Measurements from ENCODE around the gene MMS22L. TPM values are rescaled to one million over a fixed set of nuclear protein-coding genes. Genes with fewer than 3 reads are reported as not detected.
"Not testable (repeated sequence)": the region's sequence is repeated elsewhere in the genome, so short reads cannot be mapped to it uniquely, and the experiment has no call there.

MMS22L gene
- total RNA-seq, 1 donor from 2014 or later, result 37.5 TPM

DNA sequence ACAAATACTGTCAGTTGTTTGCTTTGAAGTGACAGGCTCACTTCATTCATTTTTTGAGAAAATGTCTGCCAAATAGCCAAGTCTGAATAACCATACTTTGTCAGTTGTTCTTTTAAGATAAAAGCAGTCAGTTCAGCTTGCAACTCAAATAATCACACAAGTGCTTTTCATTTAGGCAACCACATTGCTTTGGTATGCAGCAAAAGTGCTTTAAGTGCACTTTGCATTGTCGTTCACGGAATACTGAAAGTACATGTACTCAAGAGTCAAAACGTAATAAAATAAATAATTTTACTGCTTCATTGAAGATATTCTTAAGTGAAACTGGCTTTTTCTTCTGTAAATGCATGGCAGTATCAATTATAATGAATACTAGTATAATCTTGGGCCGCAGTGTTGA lies 107.2 kb downstream of the MMS22L start:
- Mint-ChIP-seq H3K4me3 (no peak overlapping the region), H3K27me3 (ENCODE audit: low read depth) (no peaks in the 10 kb centered on the region), H3K4me1 (peaks cover 3% of the 10 kb centered on the region), H3K27ac (ENCODE audit: unreplicated experiment) (no peak overlapping the region), H3K9me3 (peaks cover 2% of the 10 kb centered on the region), H3K36me3 (ENCODE audit: low read depth) (peaks cover 29% of the 10 kb centered on the region)
- TF ChIP-seq, protein P1, sequence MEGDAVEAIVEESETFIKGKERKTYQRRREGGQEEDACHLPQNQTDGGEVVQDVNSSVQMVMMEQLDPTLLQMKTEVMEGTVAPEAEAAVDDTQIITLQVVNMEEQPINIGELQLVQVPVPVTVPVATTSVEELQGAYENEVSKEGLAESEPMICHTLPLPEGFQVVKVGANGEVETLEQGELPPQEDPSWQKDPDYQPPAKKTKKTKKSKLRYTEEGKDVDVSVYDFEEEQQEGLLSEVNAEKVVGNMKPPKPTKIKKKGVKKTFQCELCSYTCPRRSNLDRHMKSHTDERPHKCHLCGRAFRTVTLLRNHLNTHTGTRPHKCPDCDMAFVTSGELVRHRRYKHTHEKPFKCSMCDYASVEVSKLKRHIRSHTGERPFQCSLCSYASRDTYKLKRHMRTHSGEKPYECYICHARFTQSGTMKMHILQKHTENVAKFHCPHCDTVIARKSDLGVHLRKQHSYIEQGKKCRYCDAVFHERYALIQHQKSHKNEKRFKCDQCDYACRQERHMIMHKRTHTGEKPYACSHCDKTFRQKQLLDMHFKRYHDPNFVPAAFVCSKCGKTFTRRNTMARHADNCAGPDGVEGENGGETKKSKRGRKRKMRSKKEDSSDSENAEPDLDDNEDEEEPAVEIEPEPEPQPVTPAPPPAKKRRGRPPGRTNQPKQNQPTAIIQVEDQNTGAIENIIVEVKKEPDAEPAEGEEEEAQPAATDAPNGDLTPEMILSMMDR (conservative IDR thresholded peaks at IDR 0.05), result no peak
- DNase-seq (ENCODE audit: low read depth, low spot score), result no peak

DNA sequence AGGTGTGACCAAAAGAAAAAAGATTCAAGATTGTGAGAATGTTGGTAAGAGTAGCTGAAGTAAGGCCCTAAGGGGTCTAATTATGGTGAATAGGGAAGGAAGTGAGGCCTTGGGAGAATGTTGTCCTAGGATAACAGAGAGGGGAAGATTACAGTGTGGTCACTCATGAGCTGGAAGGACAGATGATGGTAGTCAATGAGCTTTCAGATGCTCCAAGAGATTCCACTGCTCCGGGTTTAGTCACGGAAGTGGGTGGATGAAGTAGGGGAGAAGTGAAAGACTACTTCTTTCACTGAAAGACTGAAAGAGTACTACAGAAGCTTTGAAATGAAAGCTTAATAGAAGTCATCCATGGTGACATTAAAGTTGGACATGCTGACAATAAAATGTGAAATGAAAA lies 108.5 kb downstream of the MMS22L start:
- peaks cover 3% of the 10 kb centered on the region for H3K4me1 Mint-ChIP-seq
- peaks cover 2% of the 10 kb centered on the region for H3K9me3 Mint-ChIP-seq
- peak overlapping the region; percentile 90 for H3K27ac Mint-ChIP-seq (ENCODE audit: unreplicated experiment)

DNA sequence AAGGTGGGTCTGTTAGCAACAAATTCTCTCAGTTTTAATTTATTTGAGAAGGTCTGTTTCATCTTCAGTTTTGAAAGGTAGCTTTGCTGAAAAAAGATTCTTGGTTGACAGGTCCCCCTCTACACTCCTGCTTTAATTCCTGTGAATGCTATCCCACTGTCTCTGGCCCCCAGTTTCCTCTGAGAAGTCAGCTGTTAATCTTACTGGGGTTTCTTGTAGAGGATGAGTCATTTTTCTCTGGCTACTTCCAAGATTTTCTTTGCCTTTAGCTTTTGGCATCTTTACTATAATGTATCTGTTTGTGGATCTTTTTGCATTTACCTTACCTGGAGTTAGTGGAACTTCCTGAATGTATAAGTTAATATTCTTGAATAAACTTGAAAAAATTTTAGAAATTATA lies 122.7 kb downstream of the MMS22L start:
- Mint-ChIP-seq H3K4me3 (no peak overlapping the region), H3K27me3 (ENCODE audit: low read depth) (no peaks in the 10 kb centered on the region), H3K9me3 (peaks cover 33% of the 10 kb centered on the region), H3K4me1 (no peaks in the 10 kb centered on the region), H3K36me3 (ENCODE audit: low read depth) (peaks cover 67% of the 10 kb centered on the region), H3K27ac (ENCODE audit: unreplicated experiment) (no peak overlapping the region)
- TF ChIP-seq, protein P1 (conservative IDR thresholded peaks at IDR 0.05), result no peak
- no peak for DNase-seq (ENCODE audit: low read depth, low spot score)

More for the DNA sequence above, 108.5 kb downstream of the MMS22L start:
- Mint-ChIP-seq H3K27me3 (ENCODE audit: low read depth) (no peaks in the 10 kb centered on the region), H3K4me3 (no peak overlapping the region), H3K36me3 (ENCODE audit: low read depth) (peaks cover 27% of the 10 kb centered on the region)
- TF ChIP-seq, protein P1 (conservative IDR thresholded peaks at IDR 0.05), result no peak
- no peak for DNase-seq (ENCODE audit: low read depth, low spot score)

DNA sequence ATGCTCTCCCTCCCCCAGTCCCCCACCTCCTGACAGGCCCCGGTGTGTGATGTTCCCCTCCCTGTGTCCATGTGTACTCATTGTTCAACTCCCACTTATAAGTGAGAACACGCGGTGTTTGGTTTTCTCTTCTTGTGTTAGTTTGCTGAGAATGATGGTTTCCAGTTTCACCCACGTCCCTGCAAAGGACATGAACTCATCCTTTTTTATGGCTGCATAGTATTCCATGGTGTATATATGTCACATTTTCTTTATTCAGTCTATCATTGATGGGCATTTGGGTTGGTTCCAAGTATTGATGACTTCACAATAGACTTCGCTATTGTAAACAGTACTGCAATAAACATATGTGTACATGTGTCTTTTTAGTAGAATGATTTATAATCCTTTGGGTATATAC lies 127.6 kb downstream of the MMS22L start:
- H3K4me1 Mint-ChIP-seq; DNase-seq (ENCODE audit: low read depth, low spot score): not testable (repeated sequence)
- peaks cover 54% of the 10 kb centered on the region for H3K36me3 Mint-ChIP-seq (ENCODE audit: low read depth)

DNA sequence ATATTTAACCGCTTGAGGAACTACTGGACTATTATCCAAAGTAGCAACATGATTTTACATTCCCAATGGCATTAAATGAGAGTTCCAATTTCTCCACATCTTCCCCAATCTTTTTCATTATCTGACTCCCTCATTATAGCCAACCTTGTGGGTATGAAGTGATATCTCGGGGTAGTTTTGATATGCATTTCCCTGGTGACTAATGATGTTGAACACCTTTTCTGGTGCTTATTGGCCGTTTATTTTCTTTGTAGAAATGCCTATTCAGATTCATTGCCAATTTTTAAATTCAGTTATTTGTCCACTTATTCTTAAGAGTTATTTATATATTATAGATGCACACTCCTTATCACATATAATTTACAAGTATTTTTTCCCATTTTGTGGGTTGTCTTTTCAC lies 129.0 kb downstream of the MMS22L start:
- Mint-ChIP-seq H3K9me3 (peaks cover 29% of the 10 kb centered on the region), H3K4me1 (no peaks in the 10 kb centered on the region), H3K36me3 (ENCODE audit: low read depth) (peaks cover 49% of the 10 kb centered on the region), H3K27me3 (ENCODE audit: low read depth) (no peaks in the 10 kb centered on the region), H3K4me3 (no peak overlapping the region), H3K27ac (ENCODE audit: unreplicated experiment) (no peak overlapping the region)
- DNase-seq (ENCODE audit: low read depth, low spot score), result no peak
- TF ChIP-seq, protein P1 (conservative IDR thresholded peaks at IDR 0.05), result no peak

More for the DNA sequence above, 127.6 kb downstream of the MMS22L start:
- peaks cover 29% of the 10 kb centered on the region for H3K9me3 Mint-ChIP-seq
- H3K27ac Mint-ChIP-seq (ENCODE audit: unreplicated experiment); H3K27me3 Mint-ChIP-seq (ENCODE audit: low read depth); H3K4me3 Mint-ChIP-seq: not testable (repeated sequence)

DNA sequence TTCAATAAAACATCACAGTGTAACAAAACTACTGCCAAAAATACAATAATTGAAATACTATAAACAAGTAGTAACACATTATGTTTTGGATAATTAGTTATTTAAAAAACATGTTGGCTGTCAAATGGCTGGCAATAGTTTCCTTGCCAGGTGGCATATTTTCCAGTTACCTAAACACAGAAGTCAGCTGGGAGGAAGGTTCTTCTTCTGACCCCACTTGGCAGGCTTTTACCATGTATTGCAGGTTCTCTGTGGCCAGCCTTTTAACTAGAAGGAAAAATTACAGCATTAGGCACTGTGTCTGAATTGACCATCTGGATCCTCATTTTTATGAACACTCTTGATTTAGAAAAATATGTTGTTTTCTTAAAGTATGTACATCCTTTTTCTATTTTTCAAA lies 131.4 kb downstream of the MMS22L start:
- H3K4me3 Mint-ChIP-seq, result no peak overlapping the region
- no peak for DNase-seq (ENCODE audit: low read depth, low spot score)
- H3K27ac Mint-ChIP-seq (ENCODE audit: unreplicated experiment), result no peak overlapping the region
- TF ChIP-seq, protein P1 (conservative IDR thresholded peaks at IDR 0.05), result no peak
- H3K4me1 Mint-ChIP-seq, result no peaks in the 10 kb centered on the region
- H3K27me3 Mint-ChIP-seq (ENCODE audit: low read depth), result no peaks in the 10 kb centered on the region
- peaks cover 30% of the 10 kb centered on the region for H3K36me3 Mint-ChIP-seq (ENCODE audit: low read depth)
- peaks cover 11% of the 10 kb centered on the region for H3K9me3 Mint-ChIP-seq

Measured in neural crest cell (in vitro differentiated cells).